Spleen (tissue), 11 donors: ENCODE measurements around the gene PRCP. TPM values are rescaled to one million over a fixed set of nuclear protein-coding genes. Genes with fewer than 3 reads are reported as not detected.

ENCODE experiments used
- DNase-seq: peaks from one replicate; pipeline ENCODE4 v3.0.0-alpha.2; 2020
- H3K27ac ChIP-seq, 8 donors: fragments of 200-600 bp; sonication (generic) in 7 of 8; 1 replicate in 4 of 8; 2 replicates in 4 of 8; pipeline versions ENCODE4 v1.5.0 to v1.8.0; 2016 to 2021; ENCODE audit warnings: inconsistent platforms in 4 of 8, mild to moderate bottlenecking in 4 of 8, moderate library complexity in 1 of 8
- H3K27me3 ChIP-seq, 7 donors: fragments of 200-600 bp; sonication (generic) in 6 of 7; replicated peaks in 1 of 7; 1 replicate in 4 of 7; 2 replicates in 3 of 7; pipeline versions ENCODE4 v1.5.0 to v1.8.0; 2016 to 2021; ENCODE audit warnings: inconsistent platforms in 3 of 7, mild to moderate bottlenecking in 1 of 7
- H3K36me3 ChIP-seq, 6 donors: fragments of 200-600 bp; sonication (generic) in 5 of 6; 1 replicate in 4 of 6; 2 replicates in 2 of 6; pipeline versions ENCODE4 v1.5.0 to v1.8.0; 2016 to 2021; ENCODE audit warnings: inconsistent platforms in 2 of 6
- H3K4me1 ChIP-seq, 6 donors: fragments of 200-600 bp; sonication (generic) in 5 of 6; 1 replicate in 3 of 6; 2 replicates in 3 of 6; pipeline versions ENCODE4 v1.5.0 to v1.8.0; 2016 to 2021; ENCODE audit warnings: inconsistent platforms in 3 of 6
- H3K4me3 ChIP-seq, 8 donors: fragments of 200-600 bp; sonication (generic) in 7 of 8; 1 replicate in 4 of 8; 2 replicates in 4 of 8; pipeline versions ENCODE4 v1.5.0 to v1.8.0; 2016 to 2021; ENCODE audit warnings: inconsistent platforms in 4 of 8, mild to moderate bottlenecking in 4 of 8, moderate library complexity in 2 of 8
- H3K9me3 ChIP-seq, 8 donors: fragments of 200-600 bp; sonication (generic) in 7 of 8; 1 replicate in 4 of 8; 2 replicates in 4 of 8; pipeline versions ENCODE4 v1.5.0 to v1.8.0; 2016 to 2021; ENCODE audit warnings: inconsistent platforms in 4 of 8
- POLR2A ChIP-seq, 3 donors: fragments of 450-650 bp; IDR thresholded peaks; one replicate each; pipeline ENCODE4 v1.5.1; 2017; ENCODE audit warnings: antibody characterized with exemption in 3 of 3, mild to moderate bottlenecking in 1 of 3
- POLR2AphosphoS5 ChIP-seq, 3 donors: sonication (generic); formaldehyde crosslinking; IDR thresholded peaks; one replicate each; pipeline ENCODE4 v1.5.1; 2017; ENCODE audit warnings: antibody characterized with exemption in 3 of 3
- WGBS, 5 donors: extraction: QIAGEN DNeasy Blood & Tissue Kit in 3 of 5; methylation state at CpG; one replicate each; pipeline versions ENCODE4 v1.1.5 to v1.1.7; 2013 to 2018; 5-methylcytosine and 5-hydroxymethylcytosine counted together
- intact Hi-C: fragments of 100-400 bp; cut with DNase I; formaldehyde crosslinking; loops from one replicate; pipeline ENCODE4 v1.15.0; 2023; ENCODE audit warnings: low total_unique reads
- polyA plus RNA-seq, 3 donors: library from polyadenylated mRNA; stranded (reverse); fragments of 200-250 nt; gene quantifications; one replicate each; pipeline ENCODE4 v1.2.1, GENCODE V29; 2013
- total RNA-seq, 7 donors: library from RNA; depleted of rRNA in 3 of 7; stranded (reverse); fragments of >200 nt in 3 of 7; fragmentation: NEBNext Ultra II Directional in 4 of 7; extraction: Animal tissue kit (Norgen Biotek cat#: 25700) in 4 of 7; gene quantifications; one replicate each; pipeline versions ENCODE4 v1.1.0 to v1.2.1, GENCODE V29; 2016 to 2021
- TF ChIP-seq, protein P1 (sequence below), 11 experiments: fragments of 200-600 bp in 7 of 11; fragments of 450-650 bp in 4 of 11; sonication (generic) in 4 of 11; IDR thresholded peaks in 8 of 11; conservative IDR thresholded peaks in 3 of 11; 1 replicate in 7 of 11; 2 replicates in 4 of 11; pipeline versions ENCODE4 v1.4.0 to v1.8.0; 2016 to 2021; ENCODE audit warnings: antibody characterized with exemption in 11 of 11, inconsistent platforms in 4 of 11, mild to moderate bottlenecking in 1 of 11
- donor health status: healthy with polysubstance abuse.
- donor health status: DM: no; HTN: no; CAD: no; lungs with moderate emphysema.
- donor health status: DM: no; HTN: no; CAD: no.
- donor health status: Bipolar disorder and iron deficiency.
- donor health status: healthy.
- donor health status: DM: no; HTN: no; CAD: no.
- donor health status: DM: yes; HTN: yes; CAD: no.

The PRCP gene
- total and polyA plus RNA-seq, 10 donors = 22.2 to 85.7 (median 65.7) TPM

DNA sequence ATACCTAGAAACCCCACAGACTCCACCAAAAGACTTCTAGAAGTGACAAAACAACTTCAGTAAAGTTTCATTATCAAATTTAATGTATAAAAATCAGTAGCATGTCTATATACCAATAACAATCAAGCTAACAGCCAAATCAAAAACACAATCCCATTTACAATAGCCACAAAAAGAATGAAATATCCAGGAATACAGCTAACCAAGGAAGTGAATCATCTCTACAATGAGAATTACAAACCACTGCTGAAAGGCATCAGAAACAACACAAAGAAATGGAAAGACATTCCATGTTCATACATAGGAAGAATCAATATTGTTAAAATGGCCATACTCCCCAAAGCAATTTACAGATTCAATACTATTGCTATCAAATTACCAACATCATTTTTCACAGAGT, 46.0 kb downstream of the PRCP start:
- Histone ChIP-seq H3K36me3 (peaks cover 0 to 37% (median 10%) of the 10 kb centered on the region in 6 donors), H3K9me3 (no peaks in the 10 kb centered on the region), H3K4me1 (no peaks in the 10 kb centered on the region), H3K27ac (no peak overlapping the region), H3K27me3 (no peaks in the 10 kb centered on the region), H3K4me3 (no peak overlapping the region)
- TF ChIP-seq, protein P1, sequence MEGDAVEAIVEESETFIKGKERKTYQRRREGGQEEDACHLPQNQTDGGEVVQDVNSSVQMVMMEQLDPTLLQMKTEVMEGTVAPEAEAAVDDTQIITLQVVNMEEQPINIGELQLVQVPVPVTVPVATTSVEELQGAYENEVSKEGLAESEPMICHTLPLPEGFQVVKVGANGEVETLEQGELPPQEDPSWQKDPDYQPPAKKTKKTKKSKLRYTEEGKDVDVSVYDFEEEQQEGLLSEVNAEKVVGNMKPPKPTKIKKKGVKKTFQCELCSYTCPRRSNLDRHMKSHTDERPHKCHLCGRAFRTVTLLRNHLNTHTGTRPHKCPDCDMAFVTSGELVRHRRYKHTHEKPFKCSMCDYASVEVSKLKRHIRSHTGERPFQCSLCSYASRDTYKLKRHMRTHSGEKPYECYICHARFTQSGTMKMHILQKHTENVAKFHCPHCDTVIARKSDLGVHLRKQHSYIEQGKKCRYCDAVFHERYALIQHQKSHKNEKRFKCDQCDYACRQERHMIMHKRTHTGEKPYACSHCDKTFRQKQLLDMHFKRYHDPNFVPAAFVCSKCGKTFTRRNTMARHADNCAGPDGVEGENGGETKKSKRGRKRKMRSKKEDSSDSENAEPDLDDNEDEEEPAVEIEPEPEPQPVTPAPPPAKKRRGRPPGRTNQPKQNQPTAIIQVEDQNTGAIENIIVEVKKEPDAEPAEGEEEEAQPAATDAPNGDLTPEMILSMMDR (IDR thresholded peaks at IDR 0.05 in 8 of 11, conservative IDR thresholded peaks at IDR 0.05 in 3 of 11) = no peak
- TF ChIP-seq POLR2A (IDR thresholded peaks at IDR 0.05) = no peak
- no peak for TF ChIP-seq POLR2AphosphoS5 (IDR thresholded peaks at IDR 0.05)
- intact Hi-C loops = no loop called here
- no peak for DNase-seq

DNA sequence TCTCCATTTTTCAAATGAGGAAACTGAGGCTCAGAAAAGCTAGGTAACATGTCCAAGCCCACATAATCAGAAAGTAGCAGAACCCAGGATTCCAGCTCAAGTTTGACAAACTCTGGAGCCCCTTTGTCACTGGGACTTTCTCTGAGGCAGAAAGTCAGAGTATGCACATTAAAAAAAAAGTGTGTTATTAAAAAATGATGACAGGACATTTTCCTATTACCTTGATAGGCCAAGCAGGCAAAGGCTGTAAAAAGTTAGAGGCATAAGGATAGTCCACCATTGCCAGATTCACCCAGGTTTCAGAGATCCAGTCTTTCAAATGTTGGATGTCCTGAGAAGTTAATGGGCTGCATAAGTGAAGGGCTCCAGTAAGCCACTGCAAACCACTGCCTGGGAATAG, 51.4 kb downstream of the PRCP start:
- Histone ChIP-seq H3K27ac (no peak overlapping the region), H3K36me3 (peaks cover 0 to 61% (median 16%) of the 10 kb centered on the region in 6 donors), H3K4me1 (no peaks in the 10 kb centered on the region), H3K27me3 (no peaks in the 10 kb centered on the region), H3K4me3 (no peak overlapping the region), H3K9me3 (no peaks in the 10 kb centered on the region)
- TF ChIP-seq POLR2AphosphoS5 (IDR thresholded peaks at IDR 0.05) = no peak
- TF ChIP-seq, protein P1 (IDR thresholded peaks at IDR 0.05 in 8 of 11, conservative IDR thresholded peaks at IDR 0.05 in 3 of 11) = no peak
- no peak for TF ChIP-seq POLR2A (IDR thresholded peaks at IDR 0.05)
- intact Hi-C loops = no loop called here
- DNase-seq = no peak

DNA sequence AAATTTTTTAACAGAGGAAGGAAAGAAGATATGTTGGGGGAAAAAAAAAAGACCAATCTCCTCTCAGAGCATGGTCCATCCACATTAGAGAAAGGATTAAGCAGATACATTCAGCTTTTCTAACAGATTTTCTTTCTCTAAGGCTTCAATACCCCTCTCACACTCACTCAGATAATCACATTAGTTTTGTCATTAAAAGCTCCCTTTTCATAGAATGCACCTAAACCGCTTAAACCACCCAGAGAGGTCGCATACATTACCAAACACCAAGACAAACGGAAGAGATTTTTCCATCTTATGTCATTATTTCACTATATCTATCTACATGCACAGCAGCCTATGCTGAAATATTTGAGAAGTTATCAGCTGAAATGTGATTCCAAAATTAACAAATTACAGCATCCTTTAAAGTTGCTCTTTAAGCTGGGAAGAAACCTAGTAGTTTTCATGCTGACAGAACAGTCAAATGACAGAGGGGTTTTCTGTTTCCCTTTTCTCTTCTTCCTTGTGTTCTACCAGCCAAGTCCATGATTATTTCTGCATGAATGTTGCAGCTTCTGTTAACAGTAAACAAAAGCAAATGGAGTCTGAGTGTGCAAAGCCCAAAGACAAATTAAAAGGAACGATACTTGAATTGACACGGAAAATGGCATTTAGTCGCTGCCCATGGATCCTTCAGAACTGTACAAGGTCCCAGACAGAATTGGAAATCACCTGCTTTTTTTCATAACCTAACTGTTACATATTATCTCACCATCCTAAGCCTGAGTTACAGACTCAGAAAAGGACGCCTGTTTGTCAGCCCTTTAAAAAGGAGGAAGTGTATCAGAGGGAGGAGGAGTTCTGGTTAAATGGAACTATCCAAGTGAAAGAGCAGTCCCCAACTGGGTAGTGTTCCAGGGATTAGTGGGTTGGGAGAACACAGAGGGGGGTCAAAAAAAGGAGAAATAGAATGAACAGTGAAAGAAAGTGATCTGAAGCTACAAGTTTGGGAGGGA, 54.6 kb downstream of the PRCP start:
- no peaks in the 10 kb centered on the region for H3K9me3 ChIP-seq
- H3K4me3 ChIP-seq = no peak overlapping the region
- H3K36me3 ChIP-seq = peaks cover 0 to 83% (median 15%) of the 10 kb centered on the region in 6 donors
- WGBS, 5 donors = 80 to 88% (median 86%) methylated on average over 7 of the region's 7 CpGs
- no peak overlapping the region for H3K27ac ChIP-seq
- TF ChIP-seq POLR2A (IDR thresholded peaks at IDR 0.05) (no peak), POLR2AphosphoS5 (IDR thresholded peaks at IDR 0.05) (no peak)
- TF ChIP-seq, protein P1 (IDR thresholded peaks at IDR 0.05 in 8 of 11, conservative IDR thresholded peaks at IDR 0.05 in 3 of 11) = no peak
- H3K27me3 ChIP-seq = no peaks in the 10 kb centered on the region
- intact Hi-C loops = no loop called here
- H3K4me1 ChIP-seq = no peaks in the 10 kb centered on the region
- no peak for DNase-seq

DNA sequence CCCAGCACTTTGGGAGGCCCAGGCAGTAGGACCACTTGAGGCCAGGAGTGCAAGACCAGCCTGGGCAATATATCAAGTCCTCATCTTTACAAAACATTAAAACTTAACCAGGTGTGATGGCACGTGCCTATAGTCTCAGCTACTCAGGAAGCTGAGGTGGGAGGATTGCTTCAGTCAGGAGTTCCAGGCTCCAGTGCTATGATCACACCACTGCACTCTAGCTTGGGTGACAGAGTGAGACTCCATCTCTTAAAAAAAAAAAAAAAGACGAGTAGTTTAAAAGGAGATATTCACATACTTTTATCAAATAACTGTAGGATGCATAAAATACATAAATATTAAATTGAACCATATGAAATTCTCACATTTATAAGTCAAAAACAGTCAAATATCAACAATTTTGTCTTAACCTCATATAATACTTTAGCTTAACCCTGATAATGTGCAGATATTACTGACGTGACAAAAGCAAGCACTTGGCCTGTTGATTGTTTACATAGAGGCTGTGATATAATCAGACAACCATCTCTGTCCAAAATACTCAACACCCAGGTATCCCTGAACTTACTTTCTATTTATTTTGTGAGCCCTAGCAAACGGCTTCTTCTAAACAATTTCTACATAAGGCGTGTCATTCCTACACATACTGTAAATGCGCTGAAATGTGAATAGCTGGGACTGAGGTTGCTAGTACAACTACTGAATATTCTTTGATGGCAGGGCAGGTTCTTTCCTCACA, 57.0 kb downstream of the PRCP start:
- no peaks in the 10 kb centered on the region for H3K9me3 ChIP-seq
- no peaks in the 10 kb centered on the region for H3K4me1 ChIP-seq
- H3K4me3 ChIP-seq = no peak overlapping the region
- TF ChIP-seq, protein P1 (IDR thresholded peaks at IDR 0.05 in 8 of 11, conservative IDR thresholded peaks at IDR 0.05 in 3 of 11) = no peak
- no peak for TF ChIP-seq POLR2AphosphoS5 (IDR thresholded peaks at IDR 0.05)
- TF ChIP-seq POLR2A (IDR thresholded peaks at IDR 0.05) = no peak
- DNase-seq = no peak
- peaks cover 0 to 75% (median 9%) of the 10 kb centered on the region in 6 donors for H3K36me3 ChIP-seq
- no peak overlapping the region for H3K27ac ChIP-seq
- intact Hi-C loops = no loop called here
- H3K27me3 ChIP-seq = no peaks in the 10 kb centered on the region
- 83 to 90% (median 88%) methylated on average over 6 of the region's 6 CpGs for WGBS, 5 donors
